HS-27A (cell line): ENCODE measurements around the gene ZNF544.
"Not testable (repeated sequence)": the region's sequence is repeated elsewhere in the genome, so short reads cannot be mapped to it uniquely, and the experiment has no call there.

Experiments used
- DNase-seq: peaks from one replicate; pipeline ENCODE4 v3.0.0-alpha.2; 2012; ENCODE audit warnings: low read depth, missing footprints

The ZNF544 gene

GRCh38 chr19:58305932-58306323 lies 77.2 kb downstream of the ZNF544 start:
- DNase-seq: no peak

GRCh38 chr19:58307736-58308135 lies 79.0 kb downstream of the ZNF544 start:
- DNase-seq: no peak

- DNase-seq: not testable (repeated sequence)
Observed at GRCh38 chr19:58310685-58311084, 82.0 kb downstream of the ZNF544 start.

- DNase-seq: no peak
Observed at GRCh38 chr19:58311345-58311865, 82.7 kb downstream of the ZNF544 start.
